Kidney epithelial cell (primary cell): ENCODE results near the gene PDE6B. TPM values are rescaled to one million over a fixed set of nuclear protein-coding genes. Genes with fewer than 3 reads are reported as not detected.

Source experiments
- DNase-seq: peaks from one replicate; pipeline ENCODE4 v3.0.0-alpha.2; 2010; ENCODE audit warnings: low read depth
- H3K27me3 ChIP-seq: 2 replicates; pipeline ENCODE4 v1.6.0; 2011; ENCODE audit warnings: low read length; ENCODE audit not compliant: control insufficient read depth, insufficient read depth
- H3K36me3 ChIP-seq: 2 replicates; pipeline ENCODE4 v1.5.1; 2011; ENCODE audit warnings: low read length; ENCODE audit not compliant: control insufficient read depth, insufficient read depth
- H3K4me3 ChIP-seq: 2 replicates; pipeline ENCODE4 v1.5.1; 2011; ENCODE audit warnings: low read depth, mild to moderate bottlenecking, control low read depth, low read length
- CTCF ChIP-seq: IDR thresholded peaks from 2 replicates; pipeline ENCODE4 v1.5.1; 2011; ENCODE audit warnings: mild to moderate bottlenecking, moderate library complexity, low read length, control low read depth, inconsistent platforms; ENCODE audit not compliant: insufficient read depth, poor library complexity, severe bottlenecking
- total RNA-seq: library from RNA; depleted of rRNA; stranded (reverse); fragments of >200 nt; gene quantifications from 2 replicates; pipeline ENCODE4 v1.2.3, GENCODE V29; 2015

Gene PDE6B
- total RNA-seq, 1 donor from 2014 or later, result 17.1 TPM

GRCh38 chr4:598925-599324 lies 26.4 kb upstream of the PDE6B start:
- no peaks in the 10 kb centered on the region for H3K36me3 ChIP-seq

GRCh38 chr4:600166-600565 lies 25.2 kb upstream of the PDE6B start:
- no peak for TF ChIP-seq CTCF
- no peak for DNase-seq
- H3K27me3 ChIP-seq, result no peaks in the 10 kb centered on the region
- no peak overlapping the region for H3K4me3 ChIP-seq
- H3K36me3 ChIP-seq, result no peaks in the 10 kb centered on the region

More at GRCh38 chr4:598925-599324, 26.4 kb upstream of the PDE6B start:
- no peak for TF ChIP-seq CTCF
- no peaks in the 10 kb centered on the region for H3K27me3 ChIP-seq
- H3K4me3 ChIP-seq, result no peak overlapping the region
- DNase-seq, result no peak

GRCh38 chr4:600850-601515 lies 24.4 kb upstream of the PDE6B start:
- no peak for TF ChIP-seq CTCF
- no peak for DNase-seq
- Histone ChIP-seq H3K4me3 (no peak overlapping the region), H3K27me3 (no peaks in the 10 kb centered on the region), H3K36me3 (no peaks in the 10 kb centered on the region)

- no peak for DNase-seq
- TF ChIP-seq CTCF, result no peak
- H3K4me3 ChIP-seq, result no peak overlapping the region
- no peaks in the 10 kb centered on the region for H3K36me3 ChIP-seq
- no peaks in the 10 kb centered on the region for H3K27me3 ChIP-seq
These were observed 23.5 kb upstream of the PDE6B start for GRCh38 chr4:601612-602558.

- Histone ChIP-seq H3K36me3 (no peaks in the 10 kb centered on the region), H3K4me3 (no peak overlapping the region), H3K27me3 (no peaks in the 10 kb centered on the region)
- TF ChIP-seq CTCF, result peak; percentile 90
- no peak for DNase-seq
These were observed 22.8 kb upstream of the PDE6B start for GRCh38 chr4:602559-602942.
